Measurements from ENCODE around the gene HERC2.
"Not testable (repeated sequence)": the region's sequence is repeated elsewhere in the genome, so short reads cannot be mapped to it uniquely, and the experiment has no call there.

HERC2 gene

DNA sequence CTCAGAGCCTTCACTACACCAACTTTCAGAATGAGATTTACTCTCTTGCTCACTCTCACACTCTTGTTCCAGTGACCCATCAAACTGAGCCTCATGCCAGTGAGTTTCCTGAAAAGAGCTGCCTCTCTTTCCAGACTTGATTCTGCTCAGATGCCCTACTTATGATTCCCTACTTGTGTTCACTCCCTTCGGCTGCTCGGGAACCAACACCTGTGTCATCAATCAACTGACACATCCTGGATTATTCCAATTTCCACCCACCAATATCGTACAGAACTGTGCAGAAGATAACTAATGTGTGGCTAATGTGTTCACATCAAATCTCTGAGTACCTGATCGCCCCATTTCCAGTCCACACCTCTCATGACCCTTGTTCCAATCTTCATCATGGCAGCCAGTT lies 100.3 kb downstream of the HERC2 start:
- DNase-seq, result not testable (repeated sequence)

DNA sequence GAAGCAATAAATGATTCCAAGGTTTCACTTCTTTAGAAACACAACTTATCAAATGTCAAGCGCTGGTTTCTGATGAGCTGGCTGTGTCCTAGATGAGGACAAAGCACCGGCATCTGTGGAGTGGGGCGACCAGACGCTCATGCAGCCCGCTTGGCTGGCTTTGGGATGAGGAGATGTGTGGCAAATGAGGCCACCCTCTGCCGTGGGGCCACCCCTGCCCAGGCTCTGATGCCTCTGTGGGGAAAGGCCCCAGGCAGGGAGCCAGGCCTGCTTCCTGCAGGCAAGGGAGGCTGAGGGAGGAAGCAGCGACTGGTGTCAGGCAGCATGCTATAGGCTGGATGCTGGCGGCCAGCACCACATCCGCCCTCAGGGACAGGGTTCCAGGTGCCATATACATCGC lies 102.9 kb downstream of the HERC2 start:
- no peak for DNase-seq

DNA sequence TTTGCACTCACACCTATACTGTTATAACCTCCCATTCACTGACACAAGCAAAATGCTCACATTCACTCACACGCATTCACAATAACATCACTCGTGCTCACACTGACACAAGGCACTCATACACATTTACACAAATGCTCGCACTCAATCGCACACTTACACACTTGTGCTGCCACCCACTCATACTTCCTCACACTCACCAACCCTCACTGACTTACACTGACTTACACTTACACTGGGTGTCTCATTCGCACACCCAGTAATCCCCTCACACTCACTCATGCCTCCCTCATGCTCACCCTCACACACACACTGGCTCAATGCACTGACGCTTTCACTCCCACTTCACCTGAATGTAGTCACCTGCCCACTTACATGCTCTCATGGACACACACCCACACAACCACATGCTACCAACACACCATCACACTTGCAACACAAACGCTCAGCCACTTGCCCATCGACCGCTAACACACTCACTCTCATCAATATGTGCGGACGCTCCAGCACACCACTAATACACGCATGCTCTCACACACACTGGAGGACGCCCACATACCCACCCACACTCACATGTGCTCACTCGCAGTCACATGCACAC lies 104.9 kb downstream of the HERC2 start:
- not testable (repeated sequence) for DNase-seq

DNA sequence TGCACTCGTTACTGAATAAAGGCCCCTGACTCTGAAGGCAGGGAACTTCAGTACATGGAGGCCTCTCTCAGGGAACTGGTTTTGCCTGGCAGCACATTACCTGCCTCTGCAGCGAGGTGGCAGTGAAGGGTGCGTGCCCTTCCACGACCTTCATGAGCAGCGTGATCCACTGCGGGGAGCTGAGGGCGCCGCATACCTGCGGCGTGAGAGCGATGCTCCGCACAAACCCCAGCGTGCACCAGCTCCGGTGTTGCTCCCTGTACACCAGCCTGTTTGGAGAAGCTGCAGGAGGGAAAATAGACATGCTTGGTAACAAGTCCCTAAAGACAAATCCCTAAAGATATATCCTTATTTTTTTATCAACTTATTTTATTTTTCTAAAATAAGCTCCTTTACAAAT lies 106.5 kb downstream of the HERC2 start:
- not testable (repeated sequence) for DNase-seq

DNA sequence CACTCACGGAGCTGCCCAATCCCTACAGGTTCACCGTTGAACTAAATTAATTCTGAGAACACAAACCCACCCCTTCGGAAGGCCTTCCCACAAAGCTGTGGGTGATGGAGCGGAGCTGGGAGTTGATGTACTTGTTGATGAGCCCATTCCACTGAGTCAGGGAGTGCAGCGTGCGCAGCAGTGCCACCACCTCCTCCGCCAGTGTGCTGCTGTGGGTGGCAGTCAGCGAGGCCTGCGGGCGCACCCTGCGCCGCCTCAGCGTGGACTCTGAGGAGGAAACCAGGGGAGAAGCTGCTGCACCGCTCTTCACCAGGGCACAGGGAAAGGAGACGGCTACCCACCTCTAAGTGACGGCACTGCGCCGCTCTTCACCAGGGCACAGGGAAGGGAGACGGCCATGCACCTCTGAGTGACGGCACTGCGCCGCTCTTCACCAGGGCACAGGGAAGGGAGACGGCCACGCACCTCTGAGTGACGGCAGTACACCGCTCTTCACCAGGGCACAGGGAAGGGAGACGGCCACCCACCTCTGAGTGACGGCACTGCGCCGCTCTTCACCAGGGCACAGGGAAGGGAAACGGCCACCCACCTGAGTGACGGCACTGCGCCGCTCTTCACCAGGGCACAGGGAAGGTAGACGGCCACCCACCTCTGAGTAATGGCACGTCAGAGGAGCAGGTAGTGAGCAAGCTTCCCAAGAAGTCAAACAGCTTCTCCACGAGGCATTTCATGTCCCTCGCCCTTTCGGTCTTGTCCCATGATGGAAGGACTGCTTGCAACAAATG lies 107.8 kb downstream of the HERC2 start:
- DNase-seq, result not testable (repeated sequence)

DNA sequence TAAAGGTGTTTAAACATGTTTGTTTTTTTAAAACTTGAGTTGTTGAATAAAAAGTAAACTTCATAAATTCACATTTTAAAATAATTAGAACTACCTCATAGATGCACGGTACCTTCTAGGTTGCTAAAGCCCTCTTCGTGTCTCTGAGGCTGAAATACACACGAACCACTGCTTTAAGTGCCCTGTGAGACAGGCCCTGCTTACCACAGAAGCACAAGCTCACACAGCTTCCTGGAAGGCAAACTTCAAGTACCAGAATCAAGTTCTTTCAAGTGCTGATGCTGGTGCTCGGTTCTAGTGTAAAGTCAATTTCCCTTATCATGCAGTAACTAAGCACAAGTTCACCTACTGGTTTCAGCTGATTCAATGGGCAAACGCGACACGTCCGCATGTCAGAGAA lies 108.6 kb downstream of the HERC2 start:
- DNase-seq, result not testable (repeated sequence)

DNA sequence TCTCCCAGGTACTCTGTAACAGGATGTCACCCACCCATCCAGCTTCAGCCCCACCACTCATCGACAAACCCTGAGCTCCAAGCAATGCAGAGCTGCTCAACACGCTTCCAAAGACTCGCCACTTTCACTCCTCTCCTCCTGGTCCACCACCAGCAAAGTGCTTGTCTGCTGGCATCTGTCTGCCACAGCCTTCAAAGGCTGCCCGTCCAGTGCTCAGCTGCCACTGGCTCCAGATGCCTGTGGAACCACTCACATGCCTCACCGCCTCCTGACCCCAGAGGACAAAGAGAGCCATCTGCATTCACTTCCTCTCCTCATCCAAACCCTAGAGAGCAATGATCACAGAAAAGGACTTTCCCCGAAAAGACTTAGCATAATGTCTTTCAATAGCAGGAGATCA lies 113.4 kb downstream of the HERC2 start:
- DNase-seq, result no peak

DNA sequence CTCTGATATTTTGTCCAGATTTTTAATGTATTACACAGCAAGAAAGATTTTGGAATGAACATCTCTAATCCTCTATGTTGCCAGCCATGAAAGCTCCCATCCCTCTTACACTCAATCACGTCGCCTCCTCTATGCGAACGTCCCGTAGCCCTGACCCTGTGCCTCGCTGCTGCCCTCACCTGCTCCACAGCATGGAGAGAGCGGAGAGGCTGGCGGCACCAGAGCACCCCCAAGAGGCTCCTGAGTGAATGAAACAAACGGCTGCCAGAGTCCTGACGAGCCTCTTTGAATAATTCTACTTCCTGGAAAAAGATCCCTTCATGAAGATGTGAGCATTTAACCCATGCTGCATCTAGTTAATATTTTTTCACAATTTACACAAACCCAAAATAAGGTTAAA lies 116.3 kb downstream of the HERC2 start:
- DNase-seq, result not testable (repeated sequence)

DNA sequence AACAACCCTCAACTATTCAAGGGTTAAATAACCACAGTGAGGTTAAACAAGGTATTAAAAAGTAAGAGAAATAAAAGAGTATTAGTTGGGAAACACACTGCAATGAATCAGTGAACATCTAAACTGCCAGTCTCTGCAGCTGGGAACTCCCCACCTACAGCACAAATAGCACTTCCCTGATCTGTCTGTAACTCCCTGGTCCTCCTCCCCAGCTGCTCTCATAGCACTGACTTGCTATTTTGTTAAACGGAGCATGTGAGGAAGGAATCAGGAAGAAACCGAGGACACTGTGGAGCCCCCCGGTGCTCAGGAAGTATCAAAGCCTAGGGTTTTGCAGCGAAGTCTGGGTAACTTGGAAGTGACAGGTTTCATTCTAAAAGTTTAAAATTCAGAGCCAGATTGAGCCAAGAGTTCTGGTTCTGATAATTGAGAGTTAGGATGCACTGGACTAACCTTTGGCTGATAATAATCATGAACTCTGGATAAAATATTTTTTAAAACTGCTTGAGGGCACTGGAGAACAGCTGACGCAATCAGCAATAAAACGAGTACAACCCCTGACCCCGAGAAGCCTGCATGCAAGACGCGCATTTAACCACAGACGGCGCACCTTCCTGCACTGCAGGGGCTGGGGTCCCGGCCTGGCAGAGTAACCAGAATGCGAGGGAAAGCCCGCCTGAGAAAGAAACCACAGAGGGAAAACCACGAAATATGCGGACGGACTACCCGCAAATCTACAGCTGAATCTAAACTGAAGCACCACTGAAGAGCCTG lies 118.7 kb downstream of the HERC2 start:
- not testable (repeated sequence) for DNase-seq

DNA sequence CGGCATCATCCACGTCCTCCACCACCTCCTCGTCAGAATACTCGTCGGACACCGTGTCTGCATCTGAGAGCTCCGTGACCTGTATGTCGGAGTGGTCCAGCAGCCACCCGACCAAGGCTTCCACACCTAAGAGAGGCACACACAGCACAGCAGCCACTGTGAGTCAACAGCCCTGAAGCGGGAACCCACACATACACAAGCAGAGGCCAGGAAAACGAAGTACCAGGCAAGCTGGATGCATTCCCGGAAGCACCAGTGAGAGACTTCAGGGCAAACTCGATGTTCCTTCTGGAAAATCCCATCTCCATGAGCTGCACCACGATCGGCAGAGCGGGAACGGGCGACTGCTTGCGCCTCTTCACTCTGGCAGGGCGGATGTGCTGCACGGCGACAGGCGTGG lies 119.9 kb downstream of the HERC2 start:
- DNase-seq, result not testable (repeated sequence)

DNA sequence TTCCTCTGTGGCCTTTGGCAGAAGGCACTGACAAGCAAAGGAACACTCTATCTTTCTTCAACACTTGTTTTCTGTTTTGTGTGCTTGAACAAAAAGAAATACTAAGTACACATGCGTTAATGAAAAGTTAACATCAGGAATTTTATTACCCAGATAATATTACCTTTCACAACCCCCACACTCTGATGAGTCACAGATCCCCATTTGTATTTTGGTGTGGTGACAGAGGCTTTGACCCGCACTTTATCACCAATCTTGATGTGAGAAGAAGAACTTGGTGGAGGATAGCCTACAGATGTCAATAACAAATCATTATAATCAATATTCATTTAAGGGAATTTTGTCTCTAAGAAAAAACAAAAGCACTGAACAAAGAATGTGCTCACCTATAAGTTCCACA lies 123.8 kb downstream of the HERC2 start:
- not testable (repeated sequence) for DNase-seq

DNA sequence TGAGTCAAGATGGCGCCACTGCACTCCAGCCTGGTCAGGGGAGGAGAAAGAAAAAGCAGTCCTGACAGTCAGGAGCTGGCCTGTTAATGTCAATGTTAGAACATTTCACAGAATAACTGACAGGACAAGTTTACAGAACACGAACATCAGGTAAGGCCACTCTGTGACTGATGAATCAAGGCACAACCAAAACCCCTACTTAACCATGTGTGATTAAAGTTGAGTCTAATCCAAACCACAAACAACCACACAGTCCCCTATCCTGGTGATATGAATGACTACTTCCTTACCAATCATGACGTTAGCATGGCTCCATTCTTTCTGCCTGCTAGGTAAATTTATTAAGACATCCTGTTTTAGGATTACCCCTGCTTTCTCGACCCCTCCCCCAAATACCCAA lies 124.3 kb downstream of the HERC2 start:
- DNase-seq, result not testable (repeated sequence)

DNA sequence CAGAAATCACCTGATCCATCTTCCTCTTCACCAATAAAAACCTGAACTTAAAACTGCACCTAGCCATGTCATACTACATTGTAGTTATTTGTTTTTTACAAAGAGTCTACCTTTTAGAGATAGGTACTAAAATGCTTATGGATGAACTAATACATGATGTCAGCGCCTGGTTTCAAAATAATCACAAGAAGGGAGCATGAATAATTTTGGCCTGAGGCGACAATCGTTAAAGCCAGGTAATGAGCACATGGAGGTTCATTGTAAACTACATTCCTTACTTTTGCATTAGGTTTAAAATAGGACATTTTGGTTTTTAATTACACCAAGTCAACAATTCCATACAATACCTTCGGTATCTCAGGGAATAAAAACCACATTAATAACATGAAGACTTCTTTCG lies 125.4 kb downstream of the HERC2 start:
- DNase-seq, result not testable (repeated sequence)

DNA sequence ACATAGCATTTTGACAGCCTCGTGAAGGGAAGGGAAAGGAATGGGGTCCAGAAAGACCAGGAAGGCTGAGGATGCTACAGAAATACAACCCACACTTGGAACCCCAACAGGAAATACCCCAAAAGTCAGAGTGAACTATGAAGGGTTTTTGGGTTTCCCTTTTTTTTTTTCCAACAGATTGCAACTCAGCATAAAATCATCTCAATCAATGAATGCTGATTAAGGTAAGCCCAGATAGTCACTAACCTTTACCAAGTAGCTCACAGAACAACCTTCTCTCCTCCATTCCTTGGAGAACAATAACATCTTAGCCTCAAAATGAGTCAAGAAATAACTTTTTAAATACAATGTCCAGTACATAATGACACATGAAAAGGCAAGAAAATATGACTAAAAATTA lies 129.2 kb downstream of the HERC2 start:
- DNase-seq, result no peak

DNA sequence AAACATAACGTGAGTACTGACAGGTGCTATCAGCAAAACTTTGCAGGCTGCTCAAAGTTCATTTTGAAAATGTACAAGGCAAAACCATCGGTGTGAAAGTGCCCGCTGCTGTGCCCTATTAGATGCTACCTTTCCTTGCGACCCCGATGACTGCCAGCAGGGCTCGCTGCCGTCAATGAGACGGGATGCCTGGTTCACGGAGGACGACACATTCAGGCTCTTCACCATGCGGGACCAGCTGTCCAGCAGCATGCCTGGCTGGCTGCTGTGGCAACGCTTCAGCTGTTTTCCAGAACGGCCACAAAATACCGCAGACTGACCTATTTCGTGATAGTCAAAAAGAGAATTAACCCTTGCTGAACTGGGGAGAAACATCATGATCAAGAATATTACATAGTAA lies 130.1 kb downstream of the HERC2 start:
- DNase-seq, result no peak

DNA sequence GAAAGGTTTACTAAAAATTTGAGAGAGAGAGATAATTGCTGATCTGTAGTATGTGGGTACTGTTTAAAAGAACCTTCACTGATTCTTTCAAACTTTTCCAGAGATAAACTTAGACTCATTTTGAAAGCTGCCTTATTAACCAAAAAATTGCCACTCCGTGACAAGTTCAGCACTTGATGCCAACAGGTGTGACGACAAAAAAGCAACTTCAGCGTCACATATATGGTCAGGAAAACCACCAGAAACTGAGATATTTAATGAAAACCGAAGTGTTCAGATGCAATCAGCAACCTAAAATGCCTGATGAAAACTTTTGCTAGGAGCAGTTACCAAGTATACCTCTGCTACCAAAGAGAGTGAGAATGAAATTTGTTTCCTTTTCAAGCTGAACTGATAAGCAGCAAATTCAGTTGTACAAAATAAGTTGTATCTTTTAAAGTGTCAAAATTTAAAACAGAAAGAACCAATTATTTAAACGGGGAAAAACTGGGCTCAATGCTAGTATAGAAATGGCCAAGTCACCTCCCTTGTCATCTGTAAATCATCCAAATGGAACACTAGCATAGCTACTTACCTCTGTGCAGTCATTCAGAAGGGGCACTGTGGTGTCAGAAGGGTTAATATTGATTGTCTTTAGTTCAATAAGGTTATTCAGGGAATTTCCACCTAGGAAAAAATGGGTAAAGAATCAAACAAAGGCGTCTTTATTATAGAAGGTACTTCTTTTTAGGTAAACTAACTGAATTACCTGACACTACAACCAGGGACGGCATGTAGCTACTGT lies 131.4 kb downstream of the HERC2 start:
- DNase-seq, result no peak

DNA sequence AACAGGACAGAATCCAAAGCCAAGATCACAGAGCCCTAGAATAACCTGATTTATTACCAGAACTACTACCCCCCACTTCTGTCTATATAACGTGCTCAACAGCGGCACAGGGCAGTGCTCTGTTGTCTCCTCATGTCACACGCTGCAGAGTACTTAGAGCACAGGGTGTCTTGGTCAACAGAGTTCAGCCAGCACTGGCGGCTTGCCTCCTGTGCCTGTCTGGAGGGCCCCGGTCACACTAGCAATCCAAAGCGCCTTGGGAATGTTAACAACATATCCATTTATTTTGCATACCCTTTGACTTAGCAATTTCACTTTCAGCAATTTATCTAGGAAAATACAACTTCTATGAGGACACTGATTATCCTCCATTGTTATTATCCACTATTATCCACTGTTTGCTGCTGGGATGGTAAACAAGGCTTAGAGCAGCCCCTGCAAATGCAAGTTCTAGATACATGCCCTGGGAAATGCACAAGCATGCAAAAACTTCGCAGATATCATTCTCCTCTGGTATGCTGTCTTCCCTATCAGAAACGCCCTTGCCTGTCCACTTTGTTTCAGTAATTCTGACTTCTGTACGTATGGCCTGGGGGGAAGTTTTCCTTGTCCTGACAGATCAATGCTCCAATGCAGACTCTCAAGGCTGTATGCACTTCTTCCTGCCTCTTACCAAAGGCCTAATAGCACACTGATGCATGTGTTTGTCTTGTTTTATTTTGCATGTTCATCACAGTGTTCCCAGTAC lies 136.7 kb downstream of the HERC2 start:
- DNase-seq, result no peak

DNA sequence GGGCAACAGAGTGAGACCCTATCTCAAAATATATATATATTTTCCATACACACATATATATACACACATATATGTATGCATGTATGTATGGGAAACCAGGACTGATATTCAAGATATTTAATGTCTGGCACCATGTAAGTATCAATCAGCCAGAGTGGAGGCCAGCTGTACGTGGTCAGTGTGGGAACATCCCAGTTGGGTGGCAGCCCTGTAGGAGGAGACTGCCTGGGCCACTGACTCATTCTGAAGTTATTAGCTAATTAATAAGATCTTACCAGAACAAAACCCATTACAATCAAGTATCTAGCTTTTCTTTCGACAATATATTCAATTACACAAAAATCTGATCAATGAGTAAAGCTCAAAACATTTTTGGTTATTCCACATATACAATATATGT lies 137.8 kb downstream of the HERC2 start:
- no peak for DNase-seq

DNA sequence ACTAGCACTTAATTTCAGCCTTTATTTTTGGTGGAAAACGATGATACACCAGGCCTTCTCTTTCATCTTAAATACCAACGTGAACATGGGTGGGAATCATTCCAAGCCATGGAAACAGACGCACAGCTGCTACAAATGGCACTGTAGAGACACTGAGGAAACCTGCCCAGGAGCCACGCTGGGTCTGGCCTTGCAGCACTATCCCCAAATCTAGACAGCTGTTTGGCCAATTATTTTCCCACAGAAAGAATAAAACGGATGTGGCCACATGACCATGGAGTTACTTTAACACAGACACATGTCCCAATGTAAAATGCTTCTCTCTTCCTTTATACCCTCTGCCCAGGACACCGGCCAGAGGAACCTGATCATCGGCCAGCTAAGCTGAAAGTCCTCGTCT lies 139.2 kb downstream of the HERC2 start:
- no peak for DNase-seq

DNA sequence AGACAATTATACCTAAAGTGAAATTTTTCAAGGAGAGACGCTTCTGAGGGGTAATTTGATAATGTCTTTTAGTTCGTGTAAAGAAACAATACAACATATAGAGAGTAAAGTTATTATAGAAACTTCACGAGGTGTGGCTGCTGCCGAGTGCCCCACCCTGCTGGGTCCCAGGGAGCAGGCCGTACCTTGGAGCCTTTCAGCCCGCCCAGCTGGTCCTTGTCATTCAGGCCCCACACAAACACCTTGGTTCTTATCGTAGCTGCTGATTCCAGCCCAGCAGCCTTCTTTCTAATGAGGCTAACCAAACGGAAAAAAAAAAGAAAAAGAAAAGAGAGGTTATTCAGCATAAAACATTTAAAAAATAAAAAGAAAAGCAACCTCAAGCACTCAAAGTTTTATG lies 139.8 kb downstream of the HERC2 start:
- no peak for DNase-seq

DNA sequence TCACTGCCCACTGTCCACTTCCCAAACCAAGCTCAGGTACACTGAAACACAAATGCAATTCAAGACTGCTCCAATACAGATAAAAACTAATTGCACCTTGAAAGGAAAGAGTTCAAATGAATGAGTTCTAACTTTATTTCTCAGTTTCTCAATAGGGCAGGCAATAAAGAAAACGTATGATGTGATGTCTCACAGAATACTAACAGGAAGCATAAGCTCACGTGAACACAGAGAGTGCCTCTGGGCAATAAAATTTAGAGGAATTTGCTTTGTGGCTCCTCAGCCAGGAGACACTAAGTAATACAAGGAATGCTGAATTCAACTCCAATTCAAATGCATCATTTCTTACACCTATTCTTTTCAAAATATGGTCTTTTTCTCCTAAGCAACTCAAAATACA lies 140.6 kb downstream of the HERC2 start:
- no peak for DNase-seq

DNA sequence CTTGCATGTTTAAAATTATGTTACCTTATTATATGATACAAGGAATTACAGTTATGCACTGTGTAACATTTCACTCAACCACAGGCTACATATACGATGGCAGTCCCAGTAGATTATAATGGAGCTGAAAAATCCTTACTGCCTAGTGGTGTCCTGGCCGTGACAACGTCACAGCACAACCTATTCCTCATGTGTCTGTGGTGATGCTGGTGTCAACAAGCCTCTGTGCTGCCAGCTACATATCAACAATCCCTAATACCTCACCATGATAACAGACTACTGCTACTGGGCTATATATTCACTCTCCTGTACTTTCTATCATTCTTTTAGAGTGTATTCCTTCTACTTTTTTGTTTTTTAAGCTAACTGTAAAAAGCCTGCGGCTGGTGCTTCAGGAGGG lies 142.7 kb downstream of the HERC2 start:
- DNase-seq, result no peak

Data from CD4-positive, alpha-beta T cell treated with Interleukin-21 for 1 hour (primary cell).